Motor neuron (in vitro differentiated cells): ENCODE data around the gene PNMA8C. TPM values are rescaled to one million over a fixed set of nuclear protein-coding genes. Genes with fewer than 3 reads are reported as not detected.
"Not testable (repeated sequence)": the region's sequence is repeated elsewhere in the genome, so short reads cannot be mapped to it uniquely, and the experiment has no call there.

Experiments used
- ATAC-seq, 8 experiments: fragments of 200-7000 bp; cut with Tn5 transposase; replicated peaks in 6 of 8; 2 replicates each; pipeline ENCODE4 v1.8.0; 2021; ENCODE audit warnings: mild to moderate bottlenecking in 8 of 8, moderate library complexity in 8 of 8
- H3K27ac ChIP-seq, 2 donors: fragments of 250-450 bp; sonication (Bioruptor Pico); 2 replicates each; pipeline ENCODE4 v1.9.0; 2021; ENCODE audit warnings: antibody characterized with exemption in 2 of 2, mild to moderate bottlenecking in 2 of 2, moderate library complexity in 1 of 2
- H3K4me1 ChIP-seq, 2 donors: fragments of 250-450 bp; sonication (Bioruptor Pico); replicated peaks in 1 of 2; 2 replicates each; pipeline ENCODE4 v1.6.1; 2021; ENCODE audit warnings: antibody characterized with exemption in 2 of 2, mild to moderate bottlenecking in 2 of 2, moderate library complexity in 1 of 2
- H3K4me3 ChIP-seq, 5 donors: fragments of 250-450 bp; sonication (Bioruptor Pico); 2 replicates each; pipeline ENCODE4 v1.9.0; 2021; ENCODE audit warnings: antibody characterized with exemption in 5 of 5, mild to moderate bottlenecking in 5 of 5, moderate library complexity in 4 of 5
- WGBS, 10 experiments: fragments of 450-650 bp; shearing (Covaris generic); methylation state at CpG; one replicate each; pipeline ENCODE4 v1.0.0; 2022; 5-methylcytosine and 5-hydroxymethylcytosine counted together
- in situ Hi-C, 9 experiments: fragments of 400-800 bp; cut with MboI; loops; one replicate each; pipeline ENCODE4 v1.15.0; 2021; ENCODE audit warnings: low sequenced_read_pairs in 9 of 9, low pct_unique_long_range_greater_than_20kb in 2 of 9; ENCODE audit not compliant: unreplicated experiment in 9 of 9
- total RNA-seq, 8 experiments: library from RNA; unstranded; fragments of 300-600 nt; gene quantifications; 2 replicates each; pipeline versions ENCODE4 v1.2.3 to v1.2.4, GENCODE V29; 2022

PNMA8C gene
- total RNA-seq, 8 experiments from 2014 or later = 0.31 to 38.1 (median 22.2) TPM; not detected in 1

- H3K4me3 ChIP-seq = peak overlapping the region in 3 of 5 donors; percentile 2 to 13 (median 9)
- 11 to 100% (median 38%) methylated on average over 1 to 11 of the region's 23 CpGs; no CpG with 5 or more reads in 4 of the 10 experiments for WGBS, 10 experiments
- H3K27ac ChIP-seq = peak overlapping the region; percentile 78 to 83
- H3K4me1 ChIP-seq = peaks cover 47 to 71% of the 10 kb centered on the region in 2 donors
- in situ Hi-C loops = loop anchor here in 6 of 9 experiments (5.0 to 10.0 kb wide), 2 partner anchors 77 to 79 kb away; no protein-coding TSS in a partner anchor
- ATAC-seq = peak in 2 of 8 experiments; percentile 2 to 9
Observed at GRCh38 chr19:46407856-46408663, 20.7 kb downstream of the PNMA8C start.

- in situ Hi-C loops = loop anchor here in 6 of 9 experiments (5.0 to 10.0 kb wide), 2 partner anchors 78 to 80 kb away; no protein-coding TSS in a partner anchor
- peak in 2 of 8 experiments; percentile 1 to 14 for ATAC-seq
- no peak overlapping the region for H3K27ac ChIP-seq
- no peak overlapping the region for H3K4me3 ChIP-seq
- peaks cover 40 to 71% of the 10 kb centered on the region in 2 donors for H3K4me1 ChIP-seq
- 0 to 23% (median 0%) methylated on average over 1 to 4 of the region's 6 CpGs; no CpG with 5 or more reads in 4 of the 10 experiments for WGBS, 10 experiments
Observed at GRCh38 chr19:46406976-46407375, 21.8 kb downstream of the PNMA8C start.

- in situ Hi-C loops = loop anchor here in 7 of 9 experiments (5.0 to 10.0 kb wide), 2 partner anchors 80 to 82 kb away; no protein-coding TSS in a partner anchor
- Histone ChIP-seq H3K4me1 (peaks cover 32 to 57% of the 10 kb centered on the region in 2 donors), H3K4me3 (no peak overlapping the region), H3K27ac (peak overlapping the region; percentile 63 to 78)
- 36 to 64% methylated on average over 9 to 15 of the region's 41 CpGs; no CpG with 5 or more reads in 8 of the 10 experiments for WGBS, 10 experiments
- ATAC-seq = peak in 1 of 8 experiments; percentile 24
Observed at GRCh38 chr19:46404753-46405468, 23.8 kb downstream of the PNMA8C start.

GRCh38 chr19:46404055-46404752, 24.5 kb downstream of the PNMA8C start:
- 7 to 66% (median 40%) methylated on average over 1 to 9 of the region's 36 CpGs; no CpG with 5 or more reads in 3 of the 10 experiments for WGBS, 10 experiments
- Histone ChIP-seq H3K4me3 (peak overlapping the region in 4 of 5 donors; percentile 3 to 17 (median 4)), H3K27ac (peak overlapping the region; percentile 63 to 78), H3K4me1 (peaks cover 28 to 53% of the 10 kb centered on the region in 2 donors)
- in situ Hi-C loops = loop anchor here in 6 of 9 experiments (5.0 to 10.0 kb wide), 2 partner anchors 81 to 83 kb away; no protein-coding TSS in a partner anchor
- ATAC-seq = peak in 5 of 8 experiments; percentile 3 to 78 (median 76)

- Histone ChIP-seq H3K4me3 (no peak overlapping the region), H3K4me1 (peaks cover 17 to 41% of the 10 kb centered on the region in 2 donors), H3K27ac (no peak overlapping the region)
- WGBS, 10 experiments = 81 to 100% (median 100%) methylated on average over 1 to 6 of the region's 11 CpGs; no CpG with 5 or more reads in 5 of the 10 experiments
- no peak for ATAC-seq
- in situ Hi-C loops = loop anchor here in 6 of 9 experiments (5.0 to 10.0 kb wide), 2 partner anchors 82 to 85 kb away; no protein-coding TSS in a partner anchor
Observed at GRCh38 chr19:46402725-46403124, 26.0 kb downstream of the PNMA8C start.

- in situ Hi-C loops = loop anchor here in 2 of 9 experiments (25.0 kb wide), 1 partner anchor 89 kb away; the partner anchor contains the start of gene PNMA8B (in 2 of the 2)
- H3K4me1 ChIP-seq, H3K27ac ChIP-seq, ATAC-seq, H3K4me3 ChIP-seq: not testable (repeated sequence)
- WGBS, 10 experiments = 84 to 100% (median 100%) methylated on average over 1 to 11 of the region's 14 CpGs; no CpG with 5 or more reads in 7 of the 10 experiments
Observed at GRCh38 chr19:46397801-46398479, 30.8 kb downstream of the PNMA8C start.

- H3K4me1 ChIP-seq = peaks cover 14 to 20% of the 10 kb centered on the region in 2 donors
- no peak overlapping the region for H3K4me3 ChIP-seq
- WGBS, 10 experiments = 39 to 100% (median 98%) methylated on average over 1 to 4 of the region's 5 CpGs; no CpG with 5 or more reads in 6 of the 10 experiments
- in situ Hi-C loops = loop anchor here in 2 of 9 experiments (25.0 kb wide), 1 partner anchor 93 kb away; the partner anchor contains the start of gene PNMA8B (in 2 of the 2)
- no peak overlapping the region for H3K27ac ChIP-seq
- no peak for ATAC-seq
Observed at GRCh38 chr19:46394402-46394797, 34.3 kb downstream of the PNMA8C start.

GRCh38 chr19:46393456-46394401, 35.0 kb downstream of the PNMA8C start:
- H3K27ac ChIP-seq = no peak overlapping the region
- peak in 5 of 8 experiments; percentile 17 to 47 (median 25) for ATAC-seq
- peaks cover 14 to 20% of the 10 kb centered on the region in 2 donors for H3K4me1 ChIP-seq
- in situ Hi-C loops = loop anchor here in 2 of 9 experiments (25.0 kb wide), 1 partner anchor 94 kb away; the partner anchor contains the start of gene PNMA8B (in 2 of the 2)
- 80 to 100% (median 93%) methylated on average over 1 to 4 of the region's 21 CpGs; no CpG with 5 or more reads in 6 of the 10 experiments for WGBS, 10 experiments
- no peak overlapping the region for H3K4me3 ChIP-seq

GRCh38 chr19:46392837-46393236, 35.9 kb downstream of the PNMA8C start:
- Histone ChIP-seq H3K4me3 (no peak overlapping the region), H3K4me1 (peaks cover 14 to 20% of the 10 kb centered on the region in 2 donors), H3K27ac (peak overlapping the region in 1 of 2 donors; percentile 57)
- ATAC-seq = no peak
- in situ Hi-C loops = loop anchor here in 2 of 9 experiments (25.0 kb wide), 1 partner anchor 94 kb away; the partner anchor contains the start of gene PNMA8B (in 2 of the 2)
- 36 to 100% (median 74%) methylated on average over 1 to 4 of the region's 4 CpGs; no CpG with 5 or more reads in 3 of the 10 experiments for WGBS, 10 experiments

- peaks cover 14 to 20% of the 10 kb centered on the region in 2 donors for H3K4me1 ChIP-seq
- peak overlapping the region; percentile 53 to 57 for H3K27ac ChIP-seq
- H3K4me3 ChIP-seq = no peak overlapping the region
- peak in 5 of 8 experiments; percentile 17 to 45 (median 31) for ATAC-seq
- WGBS, 10 experiments = 10 to 74% (median 62%) methylated on average over 2 to 13 of the region's 21 CpGs; no CpG with 5 or more reads in 1 of the 10 experiments
- in situ Hi-C loops = loop anchor here in 2 of 9 experiments (25.0 kb wide), 1 partner anchor 95 kb away; the partner anchor contains the start of gene PNMA8B (in 2 of the 2)
Observed at GRCh38 chr19:46392252-46392801, 36.4 kb downstream of the PNMA8C start.
